Measurements from ENCODE around the gene KIAA0408. TPM values are rescaled to one million over a fixed set of nuclear protein-coding genes. Genes with fewer than 3 reads are reported as not detected.

The KIAA0408 gene
- total and polyA plus RNA-seq, 2 of the 8 experiments (the other 6 are each of a cell fraction or from before 2014, with no cell fraction given), result 3.3 to 10.8 TPM

- Histone ChIP-seq H3K9me3 (ENCODE audit: insufficient read depth in 2 of 2, low read depth in 1 of 2, low read length in 1 of 2) (no peaks in the 10 kb centered on the region), H2AFZ (ENCODE audit: low read length) (no peak overlapping the region), H3K79me1 (ENCODE audit: low read depth, low read length) (no peaks in the 10 kb centered on the region), H4K8ac (ENCODE audit: extremely low read depth, insufficient read depth, low read length) (no peak overlapping the region), H2AK5ac (ENCODE audit: low read depth, low read length) (no peak overlapping the region), H4K20me1 (replicated peaks in 1 of 2; ENCODE audit: control insufficient read depth in 1 of 2, insufficient read depth in 2 of 2, low read length in 2 of 2) (no peaks in the 10 kb centered on the region), H4K5ac (ENCODE audit: insufficient read length, low read depth, low read length) (no peak overlapping the region), H3K14ac (ENCODE audit: insufficient read length) (no peak overlapping the region), H2BK12ac (ENCODE audit: low read depth, low read length) (no peak overlapping the region), H2BK120ac (replicated peaks; ENCODE audit: low read depth, low read length) (no peak overlapping the region), H2BK5ac (ENCODE audit: low read depth, low read length) (no peak overlapping the region), H3K23me2 (ENCODE audit: low read depth, low read length) (no peaks in the 10 kb centered on the region), H3K27ac (ENCODE audit: low read depth, low read length) (no peak overlapping the region), H2BK15ac (ENCODE audit: low read length) (no peak overlapping the region), H3K36me3 (ENCODE audit: control insufficient read depth in 2 of 4, insufficient read depth in 4 of 4, low read length in 3 of 4) (peaks cover 2 to 23% (median 13%) of the 10 kb centered on the region in 4 experiments), H3K18ac (ENCODE audit: extremely low read depth, low read length) (no peak overlapping the region), H3K9ac (replicated peaks in 1 of 4; ENCODE audit: extremely low read depth in 1 of 4, low read depth in 3 of 4, low read length in 3 of 4) (no peak overlapping the region), H3K56ac (replicated peaks; ENCODE audit: insufficient read length, low read depth, low read length) (no peak overlapping the region), H3K27me3 (replicated peaks in 1 of 4; ENCODE audit: control insufficient read depth in 3 of 4, extremely low read depth in 1 of 4, insufficient read depth in 3 of 4, low read length in 3 of 4) (no peaks in the 10 kb centered on the region), H3K79me2 (ENCODE audit: control insufficient read depth in 1 of 2, insufficient read depth in 2 of 2, low read length in 2 of 2) (no peaks in the 10 kb centered on the region), H4K91ac (replicated peaks; ENCODE audit: insufficient read length, low read length) (no peak overlapping the region), H3K23ac (ENCODE audit: insufficient read length) (no peak overlapping the region), H3K4me2 (ENCODE audit: insufficient read depth in 1 of 2, low read depth in 2 of 2, low read length in 2 of 2) (no peak overlapping the region), H3K4me1 (replicated peaks in 1 of 4; ENCODE audit: control insufficient read depth in 3 of 4, insufficient read depth in 4 of 4, low read length in 3 of 4) (no peaks in the 10 kb centered on the region), H3K4me3 (ENCODE audit: extremely low read depth in 1 of 4, insufficient read depth in 2 of 4, low read depth in 3 of 4, low read length in 4 of 4) (no peak overlapping the region), H3K4ac (replicated peaks; ENCODE audit: insufficient read length, low read depth, low read length) (no peak overlapping the region), H2BK20ac (ENCODE audit: low read length) (no peak overlapping the region)
- DNase-seq (ENCODE audit: low read depth in 1 of 2, low spot score in 2 of 2), result no peak
- FAIRE-seq, result no peak
- ChIA-PET POLR2A (ENCODE audit: partially characterized antibody) (no interaction called here), CTCF (ENCODE audit: partially characterized antibody) (interaction anchor here (1.1 to 2.6 kb wide), 3 partner anchors 27 to 141 kb away, joined by 3 to 9 read pairs (median 4); no protein-coding TSS in a partner anchor)
- no peak for TF ChIP-seq SAP30 (IDR thresholded peaks at IDR 0.05; ENCODE audit: insufficient read depth, insufficient replicate concordance, low read length)
- no peak for TF ChIP-seq JUND (IDR thresholded peaks at IDR 0.05; ENCODE audit: low read length)
- TF ChIP-seq CTBP2 (IDR thresholded peaks at IDR 0.05; ENCODE audit: borderline replicate concordance, insufficient read depth, insufficient read length, low read length), result no peak
- TF ChIP-seq PHF8 (conservative IDR thresholded peaks at IDR 0.05; ENCODE audit: low read depth, low read length), result no peak
- no peak for TF ChIP-seq TAF1 (IDR thresholded peaks at IDR 0.05; ENCODE audit: low read depth, low read length)
- TF ChIP-seq GTF2F1 (IDR thresholded peaks at IDR 0.05; ENCODE audit: borderline replicate concordance, low read depth, low read length), result no peak
- TF ChIP-seq GABPA (IDR thresholded peaks at IDR 0.05; ENCODE audit: borderline replicate concordance, insufficient read depth, low read length), result no peak
- no peak for TF ChIP-seq YY1 (IDR thresholded peaks at IDR 0.05; ENCODE audit: low read depth, low read length)
- TF ChIP-seq SP1 (IDR thresholded peaks at IDR 0.05; ENCODE audit: low read depth, low read length), result no peak
- TF ChIP-seq CREB1 (IDR thresholded peaks at IDR 0.05), result no peak
- no peak for TF ChIP-seq HDAC2 (IDR thresholded peaks at IDR 0.05; ENCODE audit: borderline replicate concordance in 1 of 2, low read depth in 2 of 2, low read length in 2 of 2)
- TF ChIP-seq EP300 (IDR thresholded peaks at IDR 0.05; ENCODE audit: borderline replicate concordance in 1 of 2, low read depth in 2 of 2, low read length in 2 of 2), result no peak
- TF ChIP-seq CBX5 (IDR thresholded peaks at IDR 0.05; ENCODE audit: low read depth, low read length), result no peak
- TF ChIP-seq, protein P1, sequence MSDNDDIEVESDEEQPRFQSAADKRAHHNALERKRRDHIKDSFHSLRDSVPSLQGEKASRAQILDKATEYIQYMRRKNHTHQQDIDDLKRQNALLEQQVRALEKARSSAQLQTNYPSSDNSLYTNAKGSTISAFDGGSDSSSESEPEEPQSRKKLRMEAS (IDR thresholded peaks at IDR 0.05), result no peak
- TF ChIP-seq CBX8 (IDR thresholded peaks at IDR 0.05; ENCODE audit: borderline replicate concordance, low read depth, low read length), result no peak
Observed at GRCh38 chr6:127447780-127448179, 11.4 kb downstream of the KIAA0408 start.

All from H1 (cell line).